H1 (cell line): ENCODE data around the gene PTPRT.
"Not testable (repeated sequence)": the region's sequence is repeated elsewhere in the genome, so short reads cannot be mapped to it uniquely, and the experiment has no call there.

ENCODE experiments used
- CHD2 ChIP-seq: IDR thresholded peaks from 2 replicates; pipeline ENCODE4 v1.6.1; 2012; ENCODE audit warnings: low read length, improper control_type of control experiment
- CTCF ChIP-seq, 3 experiments: IDR thresholded peaks; 1 replicate in 2 of 3; 2 replicates in 1 of 3; pipeline versions ENCODE4 v1.5.1 to v1.6.1; 2011; ENCODE audit warnings: low read length in 3 of 3, mild to moderate bottlenecking in 3 of 3, inconsistent platforms in 2 of 3, low read depth in 1 of 3, moderate library complexity in 1 of 3; ENCODE audit not compliant: insufficient read depth in 1 of 3; ENCODE audit errors: control extremely low read depth in 1 of 3
- POLR2AphosphoS5 ChIP-seq: IDR thresholded peaks from 2 replicates; pipeline ENCODE4 v1.6.1; 2011; ENCODE audit warnings: low read depth, low read length
- SRF ChIP-seq: IDR thresholded peaks from 2 replicates; pipeline ENCODE4 v1.6.1; 2011; ENCODE audit warnings: mild to moderate bottlenecking, low read depth, low read length, moderate library complexity
- TAF1 ChIP-seq: IDR thresholded peaks from 2 replicates; pipeline ENCODE4 v1.6.1; 2011; ENCODE audit warnings: mild to moderate bottlenecking, low read depth, low read length
- TEAD4 ChIP-seq: IDR thresholded peaks from 2 replicates; pipeline ENCODE4 v1.6.1; 2012; ENCODE audit warnings: low read depth, low read length, inconsistent platforms, mixed read lengths

GRCh38 chr20:42900764-42901163 lies 288.9 kb downstream of the PTPRT start:
- TF ChIP-seq TAF1; SRF; CHD2; POLR2AphosphoS5; TEAD4; CTCF (IDR thresholded peaks at IDR 0.05; ENCODE audit: control extremely low read depth in 1 of 3, insufficient read depth in 1 of 3, low read depth in 1 of 3, low read length in 3 of 3): not testable (repeated sequence)
